IPS DF 4.7 (cell line): Measurements from ENCODE around the gene DCST1.

Experiments used
- DNase-seq: peaks from one replicate; pipeline ENCODE4 v3.0.0-alpha.2; 2013; ENCODE audit warnings: low spot score; ENCODE audit errors: extremely low read depth

Gene DCST1

GRCh38 chr1:155012776-155013602 is 20.6 kb upstream of the DCST1 start:
- no peak for DNase-seq

GRCh38 chr1:155013632-155014031 is 20.0 kb upstream of the DCST1 start:
- no peak for DNase-seq

- no peak for DNase-seq
These were observed 18.7 kb upstream of the DCST1 start for GRCh38 chr1:155014709-155015508.

- DNase-seq = no peak
These were observed 17.9 kb upstream of the DCST1 start for GRCh38 chr1:155015527-155016230.

- no peak for DNase-seq
These were observed 17.3 kb upstream of the DCST1 start for GRCh38 chr1:155016231-155016831.

GRCh38 chr1:155017041-155017945 is 16.3 kb upstream of the DCST1 start:
- DNase-seq = no peak

- no peak for DNase-seq
These were observed 15.7 kb upstream of the DCST1 start for GRCh38 chr1:155017946-155018316.

GRCh38 chr1:155018617-155019348 is 14.8 kb upstream of the DCST1 start:
- no peak for DNase-seq

- no peak for DNase-seq
These were observed 14.0 kb upstream of the DCST1 start for GRCh38 chr1:155019377-155020245.

- no peak for DNase-seq
These were observed 11.3 kb upstream of the DCST1 start for GRCh38 chr1:155022136-155022926.

GRCh38 chr1:155022927-155023236 is 10.7 kb upstream of the DCST1 start:
- no peak for DNase-seq

- no peak for DNase-seq
These were observed 10.0 kb upstream of the DCST1 start for GRCh38 chr1:155023627-155024026.

- DNase-seq = no peak
These were observed 9.3 kb upstream of the DCST1 start for GRCh38 chr1:155024315-155024714.

GRCh38 chr1:155026154-155026553 is 7.5 kb upstream of the DCST1 start:
- no peak for DNase-seq

- DNase-seq = no peak
These were observed 7.0 kb upstream of the DCST1 start for GRCh38 chr1:155026588-155026987.

- no peak for DNase-seq
These were observed 3.9 kb upstream of the DCST1 start for GRCh38 chr1:155029513-155030242.

GRCh38 chr1:155030243-155030795 is 3.3 kb upstream of the DCST1 start:
- no peak for DNase-seq
